Measurements from ENCODE around the gene FBXO48.

FBXO48 gene

GRCh38 chr2:68412127-68412819 lies 54.8 kb downstream of the FBXO48 start:
- DNase-seq (ENCODE audit: low spot score) = no peak

GRCh38 chr2:68411397-68412126 lies 55.5 kb downstream of the FBXO48 start:
- no peak for DNase-seq (ENCODE audit: low spot score)
